Kidney (tissue), 14 donors: ENCODE results near the gene PPP1R27. TPM values are rescaled to one million over a fixed set of nuclear protein-coding genes. Genes with fewer than 3 reads are reported as not detected.

Experiments used
- DNase-seq, 5 donors: peaks; one replicate each; pipeline ENCODE4 v3.0.0-alpha.2; 2013 to 2020
- FAIRE-seq: peaks from 2 replicates; lab custom pipeline; 2012; peaks lifted over from hg19 to GRCh38; lab: Jason Lieb, UNC
- H3K27ac ChIP-seq, 2 donors: one replicate each; pipeline ENCODE4 v1.7.0; 2013; ENCODE audit warnings: low read depth in 2 of 2, low read length in 2 of 2, inconsistent platforms in 1 of 2
- H3K27me3 ChIP-seq: one replicate; pipeline ENCODE4 v1.7.1; 2013; ENCODE audit warnings: low read length, inconsistent platforms; ENCODE audit not compliant: control insufficient read depth, insufficient read depth
- H3K36me3 ChIP-seq, 3 donors: one replicate each; pipeline versions ENCODE4 v1.7.0 to v1.7.1; 2013; ENCODE audit warnings: low read length in 3 of 3, control low read depth in 1 of 3, inconsistent platforms in 1 of 3; ENCODE audit not compliant: insufficient read depth in 3 of 3, control insufficient read depth in 2 of 3
- H3K4me1 ChIP-seq, 3 donors: one replicate each; pipeline versions ENCODE4 v1.7.0 to v1.7.1; 2013; ENCODE audit warnings: low read length in 3 of 3, inconsistent platforms in 1 of 3, low read depth in 1 of 3; ENCODE audit not compliant: control insufficient read depth in 2 of 3, insufficient read depth in 2 of 3
- H3K4me3 ChIP-seq, 3 donors: one replicate each; pipeline versions ENCODE4 v1.7.0 to v1.8.1; 2013; ENCODE audit warnings: low read length in 3 of 3, control low read depth in 1 of 3, inconsistent platforms in 1 of 3
- H3K9ac ChIP-seq, 3 donors: one replicate each; pipeline versions ENCODE4 v1.7.0 to v1.7.1; 2013; ENCODE audit warnings: low read length in 3 of 3, control low read depth in 1 of 3, inconsistent platforms in 1 of 3
- H3K9me3 ChIP-seq, 3 donors: one replicate each; pipeline versions ENCODE4 v1.7.0 to v1.7.1; 2013; ENCODE audit warnings: low read length in 3 of 3, control low read depth in 1 of 3, inconsistent platforms in 1 of 3; ENCODE audit not compliant: control insufficient read depth in 2 of 3, insufficient read depth in 1 of 3
- intact Hi-C: fragments of 100-400 bp; cut with DNase I; formaldehyde crosslinking; loops from one replicate; pipeline ENCODE4 v1.11.1; 2022
- polyA plus RNA-seq: library from polyadenylated mRNA; stranded (reverse); fragments of 350-450 nt; fragmentation: Illumina TruSeq; extraction: RNeasy Lipid Tissue Mini Kit (QIAGEN cat#74804); gene quantifications from one replicate; pipeline ENCODE4 v1.2.3, GENCODE V29; 2014; ENCODE audit warnings: low read depth, low replicate concordance; ENCODE audit not compliant: insufficient read depth
- total RNA-seq: library from RNA; stranded (reverse); fragmentation: NEBNext Ultra II Directional; extraction: Animal tissue kit (Norgen Biotek cat#: 25700); gene quantifications from one replicate; pipeline ENCODE4 v1.2.1, GENCODE V29; 2021
- TF ChIP-seq, protein P1 (sequence below): IDR thresholded peaks from 3 replicates; pipeline ENCODE4 v1.5.1; 2012; ENCODE audit warnings: mild to moderate bottlenecking, moderate library complexity, borderline replicate concordance; ENCODE audit not compliant: insufficient read depth; ENCODE audit errors: extremely low read depth
- donor health status: control.
- donor health status: control.
- donor health status: control.
- donor health status: control.
- donor health status: control.
- donor health status: DM: yes; HTN: yes; CAD: no.
- donor health status: Normal renal cell carcinoma (clear cell type).

PPP1R27 gene
- total and polyA plus RNA-seq, 2 donors from 2014 or later: not detected

DNA sequence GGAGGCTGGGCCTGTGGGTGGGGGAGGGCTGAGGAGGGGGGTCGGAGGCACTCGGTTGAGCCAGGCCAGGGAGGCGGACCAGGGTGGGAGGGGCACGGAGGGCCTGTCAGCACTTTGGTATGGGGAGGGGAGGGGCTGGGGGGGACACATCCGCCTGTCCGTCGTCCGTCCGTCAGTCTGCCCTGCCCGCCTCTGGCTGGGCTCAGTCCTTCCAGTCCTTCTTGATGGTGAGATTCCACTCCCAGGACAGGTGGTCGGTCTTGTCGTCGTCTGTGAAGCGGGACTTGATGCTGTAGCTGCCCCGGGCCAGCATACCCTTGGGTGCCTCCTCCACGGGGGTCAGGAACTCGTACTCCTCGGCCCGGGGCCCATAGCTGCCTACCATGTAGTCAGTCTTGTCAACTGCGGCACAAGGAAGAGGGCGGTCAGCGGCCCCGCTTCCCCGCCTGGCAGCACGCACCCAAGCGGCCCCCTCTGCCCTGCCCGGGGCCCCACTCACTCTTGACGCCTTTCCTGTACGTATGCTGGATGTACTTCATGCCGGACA lies 33.9 kb upstream of the PPP1R27 start:
- Histone ChIP-seq H3K4me3 (no peak overlapping the region), H3K9ac (no peak overlapping the region), H3K36me3 (peaks cover 0 to 10% (median 0%) of the 10 kb centered on the region in 3 donors), H3K4me1 (peaks cover 0 to 41% (median 35%) of the 10 kb centered on the region in 3 donors), H3K27me3 (no peaks in the 10 kb centered on the region), H3K27ac (peak overlapping the region in 1 of 2 donors; percentile 51), H3K9me3 (no peaks in the 10 kb centered on the region)
- DNase-seq (peak in 3 of 5 donors; percentile 26 to 88 (median 80)), FAIRE-seq (no peak)
- TF ChIP-seq, protein P1, sequence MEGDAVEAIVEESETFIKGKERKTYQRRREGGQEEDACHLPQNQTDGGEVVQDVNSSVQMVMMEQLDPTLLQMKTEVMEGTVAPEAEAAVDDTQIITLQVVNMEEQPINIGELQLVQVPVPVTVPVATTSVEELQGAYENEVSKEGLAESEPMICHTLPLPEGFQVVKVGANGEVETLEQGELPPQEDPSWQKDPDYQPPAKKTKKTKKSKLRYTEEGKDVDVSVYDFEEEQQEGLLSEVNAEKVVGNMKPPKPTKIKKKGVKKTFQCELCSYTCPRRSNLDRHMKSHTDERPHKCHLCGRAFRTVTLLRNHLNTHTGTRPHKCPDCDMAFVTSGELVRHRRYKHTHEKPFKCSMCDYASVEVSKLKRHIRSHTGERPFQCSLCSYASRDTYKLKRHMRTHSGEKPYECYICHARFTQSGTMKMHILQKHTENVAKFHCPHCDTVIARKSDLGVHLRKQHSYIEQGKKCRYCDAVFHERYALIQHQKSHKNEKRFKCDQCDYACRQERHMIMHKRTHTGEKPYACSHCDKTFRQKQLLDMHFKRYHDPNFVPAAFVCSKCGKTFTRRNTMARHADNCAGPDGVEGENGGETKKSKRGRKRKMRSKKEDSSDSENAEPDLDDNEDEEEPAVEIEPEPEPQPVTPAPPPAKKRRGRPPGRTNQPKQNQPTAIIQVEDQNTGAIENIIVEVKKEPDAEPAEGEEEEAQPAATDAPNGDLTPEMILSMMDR: no peak
- intact Hi-C loops: no loop called here

DNA sequence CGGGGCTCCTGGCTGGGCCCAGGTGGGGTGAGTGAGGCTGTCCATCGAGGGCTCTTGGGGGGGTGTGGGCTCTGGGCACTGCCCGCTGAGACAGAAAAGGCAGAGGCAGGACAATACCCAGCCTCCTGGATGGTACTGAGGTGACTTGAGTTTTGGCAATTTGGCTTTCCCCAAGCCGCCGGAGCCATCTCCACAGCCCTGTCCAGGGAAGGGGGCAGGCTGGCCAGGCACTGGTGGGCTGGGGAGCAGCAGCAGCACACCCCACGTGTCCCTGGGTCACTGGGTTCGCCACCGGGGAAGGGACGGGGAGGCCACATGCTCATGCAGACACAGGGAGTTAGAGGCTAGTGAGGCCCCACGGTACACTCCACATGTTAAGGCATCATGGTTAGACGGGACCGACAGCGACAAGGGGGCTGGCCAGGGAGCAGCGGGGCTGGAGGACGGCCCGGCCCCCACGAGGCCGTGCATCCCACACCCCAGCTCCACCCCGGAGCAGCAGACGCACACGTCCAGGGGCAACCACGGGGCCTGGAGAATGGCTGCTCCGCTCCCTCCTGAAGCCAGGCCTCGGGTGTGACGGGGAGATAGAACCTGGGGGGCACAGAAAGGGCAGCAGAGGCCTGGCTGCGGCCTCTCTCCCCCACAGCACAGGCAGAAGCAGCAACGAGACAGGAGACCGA lies 33.3 kb upstream of the PPP1R27 start:
- DNase-seq: peak in 2 of 5 donors; percentile 65 to 77
- TF ChIP-seq, protein P1: no peak
- Histone ChIP-seq H3K9ac (no peak overlapping the region), H3K4me3 (no peak overlapping the region), H3K27ac (peak overlapping the region; percentile 51 to 56), H3K4me1 (peaks cover 0 to 44% (median 35%) of the 10 kb centered on the region in 3 donors), H3K9me3 (no peaks in the 10 kb centered on the region), H3K36me3 (peaks cover 0 to 10% (median 0%) of the 10 kb centered on the region in 3 donors), H3K27me3 (no peaks in the 10 kb centered on the region)
- FAIRE-seq: no peak
- intact Hi-C loops: no loop called here

DNA sequence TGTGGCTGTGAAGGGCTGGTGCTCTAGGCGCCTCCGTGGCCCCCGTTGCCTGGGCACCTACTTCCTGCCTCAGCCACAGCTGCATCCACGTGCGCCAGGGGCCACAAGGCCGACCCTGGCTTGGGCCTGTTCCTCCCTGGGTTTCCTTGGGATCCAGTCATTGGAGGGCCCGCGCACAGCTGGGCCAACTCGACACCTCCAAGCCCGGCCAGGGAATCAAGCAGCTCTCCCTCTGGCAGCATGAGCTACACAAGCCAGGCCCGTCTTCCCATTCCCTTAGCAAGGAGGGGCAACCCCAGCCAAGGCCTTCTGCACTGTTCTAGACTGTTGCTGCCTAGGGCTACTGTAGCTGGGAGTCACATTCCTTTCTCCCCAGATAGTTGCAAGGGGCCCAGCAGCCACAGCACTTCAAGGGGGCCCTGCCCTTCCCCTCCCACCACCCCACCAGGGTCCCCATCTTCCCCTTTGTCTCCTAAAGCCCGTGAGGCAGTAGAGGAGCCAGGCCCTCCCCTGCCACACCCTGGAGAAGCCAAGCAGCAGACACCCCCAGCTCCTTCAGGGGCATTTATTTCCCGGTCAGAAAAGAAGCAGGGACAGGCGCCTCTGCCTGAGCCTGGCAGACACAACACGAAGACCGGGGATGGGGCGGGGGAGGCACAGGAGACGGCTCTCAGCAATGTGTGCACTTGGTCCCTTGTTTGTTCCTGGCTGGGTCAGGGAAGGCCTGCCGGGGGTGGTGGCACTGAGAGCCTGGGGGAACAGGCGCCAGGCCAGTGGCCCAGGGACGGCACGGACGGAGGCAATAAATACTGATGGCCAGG lies 32.5 kb upstream of the PPP1R27 start:
- TF ChIP-seq, protein P1: no peak
- Histone ChIP-seq H3K4me3 (no peak overlapping the region), H3K27me3 (no peaks in the 10 kb centered on the region), H3K9ac (peak overlapping the region in 1 of 3 donors; percentile 12), H3K9me3 (no peaks in the 10 kb centered on the region), H3K27ac (peak overlapping the region; percentile 51 to 56), H3K4me1 (peaks cover 0 to 45% (median 35%) of the 10 kb centered on the region in 3 donors), H3K36me3 (peaks cover 0 to 10% (median 0%) of the 10 kb centered on the region in 3 donors)
- no peak for FAIRE-seq
- intact Hi-C loops: no loop called here
- peak in 2 of 5 donors; percentile 60 to 81 for DNase-seq
